ENCODE results near the gene THSD8. TPM values are rescaled to one million over a fixed set of nuclear protein-coding genes. Genes with fewer than 3 reads are reported as not detected.
A peak's percentile ranks its signal among the peaks of the same experiment; 100 is the strongest.

Gene THSD8
- total and polyA plus RNA-seq, 8 donors, result 0.90 to 3.9 (median 2.0) TPM

DNA sequence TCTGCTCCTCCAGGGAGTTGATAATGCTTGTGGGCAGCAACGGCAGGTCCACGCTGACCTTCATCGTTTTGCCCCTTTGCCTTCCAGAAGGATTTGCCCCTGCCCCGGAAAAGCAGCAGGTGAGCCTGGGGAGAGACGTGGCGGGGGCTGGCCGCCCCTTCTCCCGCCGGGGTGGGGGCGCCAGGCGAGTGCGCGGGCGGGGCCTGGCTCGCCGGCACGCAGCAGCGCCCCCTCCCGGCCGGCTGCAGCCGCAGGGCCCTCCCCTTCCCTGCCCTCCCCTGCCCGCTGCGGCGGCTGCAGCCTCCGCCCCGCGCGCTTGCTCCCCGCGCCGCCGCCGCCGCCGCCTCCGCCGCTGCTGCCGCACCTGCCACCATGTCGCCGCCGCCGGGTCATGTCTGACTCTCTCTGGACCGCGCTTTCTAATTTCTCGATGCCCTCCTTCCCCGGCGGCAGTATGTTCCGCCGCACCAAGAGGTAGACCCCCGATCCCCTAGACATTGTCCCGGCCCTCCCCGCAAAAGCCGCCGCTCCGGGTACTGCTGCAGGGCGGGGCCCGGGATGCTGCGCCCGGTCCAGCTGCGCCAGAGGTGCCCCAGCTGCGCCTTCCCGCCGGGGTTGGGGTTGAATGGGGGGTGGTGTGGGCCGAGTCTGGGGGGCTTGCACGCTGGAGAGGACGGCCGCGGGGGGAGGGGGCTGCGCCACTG lies 36.5 kb downstream of the THSD8 start, which contains the start of gene MAST1:
Gene MAST1 (plus strand): TSS at position 334 of the 704 bp plus-strand sequence. CDS start 58 bp downstream, at position 392.
- ATAC-seq, result peak; percentile 57 to 78 (median 69)
- 0 to 1% methylated on average over 20 to 69 of the region's 69 CpGs for WGBS, 2 donors
- TF ChIP-seq, protein P1, sequence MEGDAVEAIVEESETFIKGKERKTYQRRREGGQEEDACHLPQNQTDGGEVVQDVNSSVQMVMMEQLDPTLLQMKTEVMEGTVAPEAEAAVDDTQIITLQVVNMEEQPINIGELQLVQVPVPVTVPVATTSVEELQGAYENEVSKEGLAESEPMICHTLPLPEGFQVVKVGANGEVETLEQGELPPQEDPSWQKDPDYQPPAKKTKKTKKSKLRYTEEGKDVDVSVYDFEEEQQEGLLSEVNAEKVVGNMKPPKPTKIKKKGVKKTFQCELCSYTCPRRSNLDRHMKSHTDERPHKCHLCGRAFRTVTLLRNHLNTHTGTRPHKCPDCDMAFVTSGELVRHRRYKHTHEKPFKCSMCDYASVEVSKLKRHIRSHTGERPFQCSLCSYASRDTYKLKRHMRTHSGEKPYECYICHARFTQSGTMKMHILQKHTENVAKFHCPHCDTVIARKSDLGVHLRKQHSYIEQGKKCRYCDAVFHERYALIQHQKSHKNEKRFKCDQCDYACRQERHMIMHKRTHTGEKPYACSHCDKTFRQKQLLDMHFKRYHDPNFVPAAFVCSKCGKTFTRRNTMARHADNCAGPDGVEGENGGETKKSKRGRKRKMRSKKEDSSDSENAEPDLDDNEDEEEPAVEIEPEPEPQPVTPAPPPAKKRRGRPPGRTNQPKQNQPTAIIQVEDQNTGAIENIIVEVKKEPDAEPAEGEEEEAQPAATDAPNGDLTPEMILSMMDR (IDR thresholded peaks at IDR 0.05), result peak in 3 of 4 donors; percentile 6 to 46 (median 7)
- H3K27me3 ChIP-seq, result peaks cover 0 to 29% (median 3%) of the 10 kb centered on the region in 4 donors
- H3K36me3 ChIP-seq, result no peaks in the 10 kb centered on the region
- H3K27ac ChIP-seq, result no peak within 1 kb of the TSS
- peak within 1 kb of the TSS in 2 of 4 donors; percentile 28 to 36 for H3K4me3 ChIP-seq
- intact Hi-C loops (cut with DNase I), result no loop called here
- FAIRE-seq, result no peak
- no peaks in the 10 kb centered on the region for H3K9me3 ChIP-seq
- peak in 3 of 6 donors; percentile 34 to 84 (median 54) for DNase-seq
- H3K4me1 ChIP-seq, result peaks cover 0 to 13% (median 0%) of the 10 kb centered on the region in 3 donors

DNA sequence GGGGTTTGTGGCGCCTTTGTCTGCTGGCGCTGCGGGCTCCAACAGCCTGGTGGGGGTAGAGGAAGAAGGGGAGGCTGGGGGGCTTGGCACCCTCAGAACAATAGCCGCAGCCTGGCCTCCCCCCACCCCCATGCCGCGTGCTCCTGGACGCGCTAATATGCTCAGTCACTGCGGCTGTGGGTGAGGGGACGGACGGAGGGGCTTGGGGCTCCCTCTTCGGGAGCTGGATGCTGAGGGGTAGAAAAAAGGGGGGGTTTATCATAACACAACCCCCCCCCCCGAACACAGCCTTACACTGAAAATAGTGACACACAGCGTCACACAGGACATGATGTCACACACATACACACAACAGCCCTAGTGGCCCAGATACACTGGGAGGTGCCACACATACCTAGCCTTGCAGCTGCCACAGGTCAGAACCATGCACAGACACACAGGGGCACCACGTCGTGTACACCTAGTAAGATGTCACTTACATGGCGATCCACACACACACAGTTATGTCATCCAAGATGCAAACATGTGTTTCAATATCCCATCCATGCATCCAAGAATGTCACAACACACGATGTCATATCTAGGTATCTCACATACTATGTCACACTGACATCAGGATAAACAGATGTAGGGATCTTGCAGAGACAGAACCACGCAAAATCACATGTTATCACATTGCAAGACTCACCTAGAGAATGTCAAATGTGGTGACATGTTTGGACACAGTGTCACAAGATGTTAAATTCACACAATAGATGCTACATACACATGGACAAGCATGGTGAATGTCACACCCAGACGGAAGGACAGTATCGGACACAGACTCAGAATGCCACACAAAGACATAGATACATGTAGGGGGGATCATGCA lies 37.3 kb downstream of the THSD8 start:
- TF ChIP-seq, protein P1 (IDR thresholded peaks at IDR 0.05), result no peak
- intact Hi-C loops (cut with DNase I), result no loop called here
- no peak overlapping the region for H3K27ac ChIP-seq
- H3K9me3 ChIP-seq, result no peaks in the 10 kb centered on the region
- H3K36me3 ChIP-seq, result no peaks in the 10 kb centered on the region
- H3K4me1 ChIP-seq, result peaks cover 0 to 8% (median 0%) of the 10 kb centered on the region in 3 donors
- ATAC-seq (no peak), FAIRE-seq (no peak), DNase-seq (no peak)
- WGBS, 2 donors, result 14 to 17% methylated on average over 21 of the region's 21 CpGs
- peak overlapping the region in 1 of 4 donors; percentile 36 for H3K4me3 ChIP-seq
- H3K27me3 ChIP-seq, result peaks cover 0 to 29% (median 3%) of the 10 kb centered on the region in 4 donors

DNA sequence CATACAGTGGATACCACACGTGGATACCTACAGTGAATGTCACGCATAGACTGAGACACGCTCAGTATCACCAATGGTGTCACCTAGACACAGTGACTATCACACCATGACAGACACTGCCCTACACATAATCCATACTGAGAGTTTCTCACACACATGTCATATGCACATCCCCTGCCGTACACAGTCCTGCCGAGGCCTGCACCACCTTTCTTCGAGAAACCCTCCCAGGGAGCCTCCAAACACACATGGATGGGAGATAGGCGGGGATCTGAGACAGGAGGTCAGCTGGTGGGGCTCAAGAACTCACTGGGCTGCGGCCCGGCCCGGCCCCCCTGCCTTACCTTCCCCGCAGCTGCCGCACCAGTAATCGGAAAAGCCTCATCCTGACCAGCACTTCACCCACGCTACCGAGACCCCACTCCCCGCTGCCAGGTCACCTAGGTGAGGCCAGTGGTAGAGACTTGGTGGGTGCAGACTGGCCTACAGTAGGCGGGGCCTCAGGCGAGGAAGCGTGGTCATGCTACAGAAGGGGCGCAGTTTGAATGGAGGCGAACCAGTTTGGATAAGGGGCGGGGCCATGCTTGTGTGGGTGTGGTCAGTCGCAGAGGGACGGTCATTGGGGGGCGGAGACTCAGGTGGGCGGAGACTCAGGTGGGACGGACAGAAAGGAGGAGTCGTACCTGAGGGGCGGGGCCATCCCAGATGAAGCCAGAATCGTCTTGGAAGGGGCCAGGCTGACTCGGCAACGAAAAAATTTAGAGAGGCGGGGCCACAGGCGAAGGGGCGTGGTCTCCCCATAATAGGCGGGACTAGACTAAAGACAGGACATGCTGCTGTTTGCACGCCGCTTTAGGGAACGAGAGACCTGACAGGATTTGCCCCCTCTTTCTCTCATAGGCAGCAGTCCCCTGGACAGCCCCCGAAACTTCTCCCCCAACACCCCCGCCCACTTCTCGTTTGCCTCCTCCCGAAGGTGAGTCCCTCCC lies 38.5 kb downstream of the THSD8 start:
- H3K27me3 ChIP-seq, result peaks cover 0 to 16% (median 3%) of the 10 kb centered on the region in 4 donors
- peak; percentile 31 to 81 (median 70) for DNase-seq
- H3K4me1 ChIP-seq, result peaks cover 0 to 6% (median 0%) of the 10 kb centered on the region in 3 donors
- no peak for FAIRE-seq
- peak overlapping the region in 1 of 4 donors; percentile 28 for H3K4me3 ChIP-seq
- no peaks in the 10 kb centered on the region for H3K9me3 ChIP-seq
- H3K36me3 ChIP-seq, result no peaks in the 10 kb centered on the region
- intact Hi-C loops (cut with DNase I), result loop anchor here in 2 of 3 donors (5.0 to 10.0 kb wide), 4 partner anchors 78 to 266 kb away; partner anchors contain the start of gene BEST2 (in 1 of the 2)
- WGBS, 2 donors, result 29% methylated on average over 42 to 43 of the region's 43 CpGs
- H3K27ac ChIP-seq, result no peak overlapping the region
- TF ChIP-seq, protein P1 (IDR thresholded peaks at IDR 0.05), result no peak
- ATAC-seq, result peak; percentile 28 to 70 (median 60)

DNA sequence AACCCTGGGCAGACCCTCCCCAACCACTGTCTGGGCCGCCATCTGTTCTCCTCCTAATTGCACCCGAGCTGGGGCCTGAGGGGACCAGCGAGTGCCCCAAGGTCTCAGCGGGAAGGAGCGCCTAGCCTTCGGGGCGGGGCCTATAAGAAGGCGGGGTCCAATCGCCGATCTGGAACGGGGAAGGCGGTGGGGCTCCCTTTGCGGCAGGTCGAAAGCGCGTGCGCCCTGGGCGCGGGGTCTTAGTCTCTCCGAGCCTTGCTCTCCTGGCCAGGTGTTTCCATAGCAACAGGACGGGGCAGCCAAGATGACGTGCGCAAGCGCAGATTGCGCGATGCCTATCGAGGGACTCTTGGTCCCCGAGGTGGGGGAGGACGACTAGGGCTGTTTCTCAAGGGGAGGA lies 39.2 kb downstream of the THSD8 start:
- H3K27me3 ChIP-seq, result peaks cover 0 to 10% (median 3%) of the 10 kb centered on the region in 4 donors
- no peak for FAIRE-seq
- ATAC-seq, result peak in 3 of 4 donors; percentile 28 to 35 (median 34)
- intact Hi-C loops (cut with DNase I), result loop anchor here in 2 of 3 donors (5.0 to 10.0 kb wide), 4 partner anchors 79 to 266 kb away; partner anchors contain the start of gene BEST2 (in 1 of the 2)
- H3K4me1 ChIP-seq, result peaks cover 0 to 6% (median 0%) of the 10 kb centered on the region in 3 donors
- 1 to 3% methylated on average over 29 of the region's 29 CpGs for WGBS, 2 donors
- TF ChIP-seq, protein P1 (IDR thresholded peaks at IDR 0.05), result no peak
- no peaks in the 10 kb centered on the region for H3K9me3 ChIP-seq
- DNase-seq, result peak in 4 of 6 donors; percentile 43 to 77 (median 58)
- no peak overlapping the region for H3K27ac ChIP-seq
- H3K36me3 ChIP-seq, result no peaks in the 10 kb centered on the region
- peak overlapping the region in 1 of 4 donors; percentile 28 for H3K4me3 ChIP-seq
